ENCODE data around the gene PSTPIP2. TPM values are rescaled to one million over a fixed set of nuclear protein-coding genes. Genes with fewer than 3 reads are reported as not detected.
"Not testable (repeated sequence)": the region's sequence is repeated elsewhere in the genome, so short reads cannot be mapped to it uniquely, and the experiment has no call there.

The PSTPIP2 gene
- total RNA-seq, 1 donor from 2014 or later: 7.9 TPM

DNA sequence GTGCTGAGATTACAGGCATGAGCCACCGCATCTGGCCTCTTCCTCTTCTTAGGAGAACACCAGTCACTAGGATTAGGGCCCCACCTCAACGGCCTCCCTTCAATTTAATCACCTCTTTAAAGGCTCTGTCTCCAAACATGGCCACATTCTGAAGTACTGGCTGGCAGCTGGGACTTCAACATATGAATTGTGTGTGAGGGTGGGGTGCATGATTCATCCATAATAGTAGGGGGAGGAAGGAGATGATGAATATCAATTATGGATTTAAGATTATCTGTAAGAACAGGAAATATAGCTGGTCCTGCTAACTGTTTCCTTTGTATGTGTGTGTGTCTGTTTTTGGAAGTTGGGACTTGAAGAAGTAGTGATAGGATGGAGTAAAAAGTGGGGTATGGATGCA is 90.2 kb downstream of the PSTPIP2 start:
- no peak for DNase-seq

DNA sequence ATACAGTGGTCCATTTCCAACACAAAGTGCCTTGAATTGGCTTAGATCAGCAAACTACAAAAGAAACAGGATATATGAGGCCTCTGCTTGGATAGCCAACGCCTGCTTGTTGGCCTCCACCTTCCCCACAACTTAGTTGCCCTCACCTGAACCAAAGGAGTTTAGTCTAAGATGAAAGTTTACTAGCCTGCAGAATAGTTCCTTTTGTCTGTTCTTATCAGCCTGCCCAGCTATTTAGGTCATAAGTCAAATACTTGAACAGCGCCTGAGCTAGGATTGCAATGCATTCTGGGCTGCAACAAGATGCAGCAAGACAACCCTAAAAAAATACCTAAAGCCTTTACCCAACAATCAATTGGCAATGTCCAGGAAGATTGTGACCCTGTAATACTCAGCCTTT is 91.8 kb downstream of the PSTPIP2 start:
- no peak for DNase-seq

DNA sequence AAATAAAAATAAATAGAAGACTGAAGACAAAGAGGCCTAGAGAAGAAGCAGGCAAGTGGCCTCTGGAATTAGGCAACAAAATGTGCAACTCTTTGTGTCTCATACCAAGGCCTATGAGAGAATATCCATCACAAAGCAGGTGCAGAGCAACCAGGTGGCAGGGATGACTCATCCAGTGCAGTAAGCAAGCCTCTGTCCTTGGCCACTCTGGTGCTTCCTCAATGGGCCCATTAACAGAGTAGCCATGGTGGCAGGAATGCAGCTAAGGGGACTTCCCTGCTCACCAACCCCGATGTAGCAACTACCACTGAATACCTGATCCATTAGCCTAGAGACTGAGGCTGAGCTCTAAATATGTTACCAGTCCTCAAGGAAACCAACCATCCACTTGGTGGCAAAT is 94.0 kb downstream of the PSTPIP2 start:
- DNase-seq: no peak

DNA sequence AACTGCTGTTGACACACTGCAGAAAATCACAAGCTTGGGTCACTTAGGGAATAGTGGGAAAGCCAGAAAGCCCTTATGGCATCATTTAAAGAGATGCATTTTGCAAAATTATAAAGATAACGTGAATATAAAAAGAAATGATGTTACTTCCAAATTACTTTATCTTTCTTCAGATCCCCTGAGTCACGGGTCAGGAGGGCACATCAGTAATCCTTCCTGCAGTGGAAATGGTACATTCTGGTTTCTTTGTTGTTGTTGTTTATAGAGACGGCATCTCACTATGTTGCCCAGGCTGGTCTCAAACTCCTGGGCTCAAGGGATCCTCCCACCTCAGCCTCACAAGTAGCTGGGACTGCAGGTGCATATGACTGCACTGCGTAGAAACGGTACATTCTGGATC is 95.1 kb downstream of the PSTPIP2 start:
- DNase-seq: no peak

DNA sequence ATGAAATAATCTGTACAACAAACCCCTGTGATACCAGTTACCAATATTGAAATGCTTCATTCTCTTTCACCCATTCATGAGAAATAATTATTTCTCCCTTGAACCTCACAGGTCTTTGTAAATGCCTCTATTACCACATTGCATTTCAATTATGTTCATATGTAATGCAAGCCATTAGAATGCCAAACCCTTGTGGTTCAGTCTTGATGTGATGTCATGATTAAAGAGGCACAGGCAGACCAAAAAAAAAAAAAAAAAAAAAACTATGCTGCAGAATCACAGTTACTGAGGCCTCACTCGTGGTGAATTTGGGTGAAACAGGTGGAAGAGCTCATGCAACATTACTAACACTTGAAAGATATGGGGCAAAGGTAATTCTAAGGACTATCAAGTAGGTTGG is 95.5 kb downstream of the PSTPIP2 start:
- DNase-seq: no peak

DNA sequence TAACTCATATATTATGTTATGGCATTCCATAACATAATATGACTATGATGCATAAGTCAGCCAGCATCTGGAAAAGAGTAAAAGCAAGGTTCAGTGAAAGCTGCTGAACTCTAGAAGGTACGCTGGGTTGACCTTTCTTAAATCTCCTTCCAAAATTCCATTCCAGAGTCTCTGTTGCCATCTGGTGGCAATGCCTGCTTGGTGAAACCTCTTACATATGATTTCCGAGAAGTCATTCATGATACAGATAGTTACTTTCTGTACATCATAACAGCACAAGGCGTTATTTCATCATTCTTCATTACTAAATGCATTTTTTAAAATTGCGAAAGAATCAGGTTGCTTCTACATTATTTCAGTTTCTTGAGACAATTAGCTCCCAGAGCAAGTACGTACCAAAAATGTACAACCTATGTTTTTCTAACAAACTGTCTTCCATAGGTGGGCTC is 97.9 kb downstream of the PSTPIP2 start:
- DNase-seq: peak; percentile 34

DNA sequence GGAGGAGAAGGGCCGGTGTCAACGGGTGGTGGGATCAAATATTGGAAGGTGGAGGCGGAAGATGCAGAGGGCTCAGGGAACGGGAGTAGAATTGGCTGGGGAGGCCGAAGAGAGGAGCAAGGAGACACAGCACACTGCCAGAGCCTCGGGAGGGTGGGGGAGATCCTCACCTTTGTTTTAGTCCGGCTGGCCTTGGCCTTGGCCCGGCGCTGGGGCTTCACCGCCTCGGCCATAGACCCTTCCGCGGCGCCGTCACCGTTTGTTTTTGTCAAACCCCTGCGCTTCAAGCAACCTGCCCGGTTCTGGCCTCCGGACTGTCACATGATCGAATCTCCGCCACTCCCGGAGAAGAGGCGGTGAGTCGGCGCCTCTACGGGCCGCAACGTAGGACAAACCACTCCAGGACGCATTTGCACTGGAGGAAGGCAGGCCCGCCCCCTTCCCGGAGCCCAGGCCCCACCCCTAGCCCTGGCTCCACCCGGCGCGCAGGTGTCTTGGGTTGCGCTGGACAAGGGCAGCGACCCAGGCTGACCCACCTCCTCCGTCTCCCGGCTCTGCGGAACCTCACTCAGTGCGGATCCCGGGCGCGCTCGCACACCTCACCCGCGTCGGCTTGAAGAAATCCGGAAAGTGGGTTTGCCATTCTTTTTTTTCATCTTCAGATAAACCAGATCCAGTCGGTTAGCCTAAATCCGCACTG is 104.9 kb downstream of the PSTPIP2 start, which contains the start of gene EPG5:
TSS of gene EPG5 (minus strand) at position 323 of the 700 bp plus-strand sequence. CDS start at position 233, 90 bp downstream.
- DNase-seq: peak; percentile 85

DNA sequence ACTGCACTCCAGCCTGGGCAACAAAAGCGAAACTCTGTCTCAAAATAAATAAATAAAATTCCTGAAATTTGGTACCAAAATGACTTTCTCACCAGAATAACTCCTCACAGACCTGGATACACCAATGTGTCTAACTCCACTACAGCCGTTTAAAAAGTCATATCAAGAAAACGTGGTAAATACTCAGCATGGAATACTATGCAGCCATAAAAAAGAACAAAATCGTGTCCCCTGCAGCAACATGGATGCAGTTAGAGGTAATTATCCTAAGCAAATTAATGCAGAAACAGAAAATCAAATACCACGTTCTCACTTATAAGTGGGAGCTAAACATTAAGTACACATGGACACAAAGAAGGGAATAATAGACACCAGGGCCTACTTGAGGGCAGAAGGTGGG is 107.1 kb downstream of the PSTPIP2 start:
- not testable (repeated sequence) for DNase-seq

DNA sequence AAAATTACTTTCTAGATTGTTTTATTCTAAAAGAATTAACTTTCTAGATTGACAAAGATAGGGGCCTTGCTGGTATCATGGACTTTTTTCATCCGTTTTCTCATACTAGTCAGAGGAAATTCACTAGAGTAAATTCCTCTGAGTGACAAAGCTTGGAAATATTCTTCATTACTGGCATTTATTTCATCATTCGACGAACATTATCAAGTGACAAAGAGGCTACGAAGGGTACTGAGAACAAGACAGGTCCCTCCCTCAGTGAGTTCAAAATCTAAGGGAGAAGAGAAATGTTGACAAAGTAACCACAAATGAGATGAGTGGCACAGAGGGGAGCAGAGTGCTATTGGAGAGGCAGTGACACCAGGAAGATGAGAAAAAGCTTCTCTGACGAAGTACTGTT is 109.2 kb downstream of the PSTPIP2 start:
- no peak for DNase-seq

DNA sequence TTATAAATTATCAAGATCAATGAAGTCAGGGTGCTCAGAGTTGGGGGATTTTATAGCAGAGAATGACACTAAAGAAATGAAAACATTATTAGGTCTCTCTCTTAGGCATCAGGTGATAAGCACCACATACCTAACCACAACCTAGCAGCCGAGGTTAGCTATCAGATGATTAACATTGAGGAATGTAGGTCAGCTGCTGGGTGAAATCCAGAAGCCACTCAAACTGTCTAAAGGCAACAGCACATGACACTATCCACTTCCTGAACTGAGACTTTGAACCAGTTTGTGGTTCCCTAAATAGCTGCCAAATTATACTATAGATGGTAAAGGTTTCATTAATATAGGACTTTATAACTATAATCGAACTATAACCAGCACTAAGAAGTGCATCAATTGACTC is 109.6 kb downstream of the PSTPIP2 start:
- DNase-seq: no peak

DNA sequence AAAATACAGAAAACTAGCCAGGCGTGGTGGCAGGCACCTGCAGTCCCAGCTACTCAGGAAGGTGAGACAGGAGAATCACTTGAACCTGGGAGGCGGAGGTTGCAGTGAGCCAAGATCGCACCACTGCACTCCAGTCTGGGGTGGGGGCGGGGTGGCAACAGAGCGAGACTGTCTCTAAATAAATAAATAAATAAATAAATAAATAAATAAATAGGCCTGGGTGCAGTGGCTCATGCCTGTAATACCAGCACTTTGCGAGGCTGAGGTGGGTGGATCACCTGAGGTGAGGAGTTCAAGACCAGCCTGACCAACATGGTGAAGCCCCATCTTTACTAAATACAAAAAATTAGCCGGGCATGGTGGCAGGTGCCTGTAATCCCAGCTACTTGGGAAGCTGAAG is 112.6 kb downstream of the PSTPIP2 start:
- DNase-seq: not testable (repeated sequence)

DNA sequence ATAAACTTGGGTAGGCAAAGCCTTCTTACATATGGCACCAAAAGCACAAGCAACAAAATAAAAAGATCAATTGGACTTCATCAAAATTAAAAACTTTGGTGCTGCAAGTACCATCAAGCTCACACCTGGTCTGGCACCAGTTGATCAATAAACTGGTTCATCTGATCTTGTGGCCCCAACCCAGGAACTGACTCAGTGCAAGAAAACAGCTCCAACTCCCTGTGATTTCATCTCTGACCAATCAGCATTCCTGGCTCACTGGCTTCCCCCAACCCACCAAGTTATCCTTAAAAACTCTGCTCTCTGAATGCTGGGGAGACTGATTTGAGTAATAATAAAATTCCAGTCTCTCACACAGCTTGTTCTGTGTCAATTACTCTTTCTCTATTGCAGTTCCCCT is 113.3 kb downstream of the PSTPIP2 start:
- no peak for DNase-seq

DNA sequence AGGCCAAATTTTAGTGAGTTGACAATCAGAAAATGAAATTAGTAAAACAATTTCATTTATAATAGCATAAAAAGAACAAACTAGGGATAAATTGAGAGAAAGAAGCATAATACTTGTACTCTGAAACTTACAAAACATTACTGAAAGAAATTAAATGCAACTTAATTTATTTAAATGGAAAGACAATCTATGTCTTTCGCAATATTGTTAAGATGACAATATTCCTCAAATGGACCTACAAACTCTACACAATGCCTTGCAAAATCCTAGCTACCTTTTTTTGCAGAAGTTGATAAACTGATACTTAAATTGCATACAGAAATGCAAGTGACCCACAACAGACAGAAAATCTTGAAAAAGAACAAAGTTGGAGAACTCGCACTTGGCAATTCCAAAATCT is 114.0 kb downstream of the PSTPIP2 start:
- DNase-seq: no peak

DNA sequence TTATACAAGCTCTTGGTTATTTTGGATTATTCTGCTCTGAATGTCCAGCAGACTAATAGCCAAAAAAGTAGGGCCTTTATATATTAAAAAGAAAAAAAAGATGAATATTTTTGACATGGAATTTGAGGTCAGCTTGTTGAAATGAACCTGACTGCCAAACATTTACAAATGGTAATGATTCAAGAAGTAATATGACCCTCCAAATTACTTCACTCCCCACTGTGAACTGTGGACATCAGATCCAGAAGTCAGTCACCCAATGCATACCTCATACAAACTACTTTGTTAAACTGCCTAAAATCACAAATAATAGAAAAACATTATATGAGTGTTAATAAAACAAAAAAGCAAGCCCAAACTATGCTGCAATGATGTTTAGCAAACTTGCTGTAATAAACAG is 115.0 kb downstream of the PSTPIP2 start:
- DNase-seq: no peak

DNA sequence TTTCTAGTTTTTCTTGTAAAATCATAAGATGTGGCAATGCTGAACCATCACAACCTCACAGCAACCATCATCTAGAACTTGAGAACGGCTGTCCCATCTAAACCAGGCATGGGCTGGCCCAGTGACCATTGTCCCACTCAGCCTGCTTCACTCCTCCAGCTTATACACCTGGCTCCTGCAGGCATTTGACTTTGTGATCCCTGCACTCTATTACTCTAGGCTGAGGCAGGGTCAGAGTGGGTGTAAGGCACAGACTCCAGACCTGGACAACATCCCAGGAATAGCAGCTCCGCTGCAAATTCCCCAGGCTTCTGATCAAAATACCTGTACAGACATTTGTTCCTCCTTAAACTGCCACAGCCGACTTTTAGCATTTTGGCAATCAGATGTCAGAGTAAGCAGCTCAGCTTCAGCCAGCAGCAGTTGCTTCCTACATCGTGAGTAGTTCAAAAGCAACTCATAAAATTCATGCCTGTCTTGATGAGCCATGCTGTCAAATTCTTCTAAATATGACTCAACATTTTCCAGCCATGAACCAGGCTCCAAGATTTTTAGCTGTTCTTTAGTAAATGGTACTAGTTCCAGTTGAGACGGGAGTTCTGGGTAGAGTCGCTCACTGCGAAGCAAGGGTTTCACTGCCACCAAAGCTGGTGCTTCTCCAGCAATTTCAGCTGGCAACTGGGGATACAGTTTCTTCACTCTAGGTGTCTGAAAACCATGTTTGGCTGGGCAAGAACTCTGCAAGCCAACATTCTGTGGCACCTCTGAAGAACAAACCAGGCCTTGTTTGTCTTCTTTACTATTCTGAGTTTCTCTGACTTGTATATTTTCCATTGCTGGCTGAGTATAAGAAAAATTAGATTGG is 117.8 kb downstream of the PSTPIP2 start:
- no peak for DNase-seq

DNA sequence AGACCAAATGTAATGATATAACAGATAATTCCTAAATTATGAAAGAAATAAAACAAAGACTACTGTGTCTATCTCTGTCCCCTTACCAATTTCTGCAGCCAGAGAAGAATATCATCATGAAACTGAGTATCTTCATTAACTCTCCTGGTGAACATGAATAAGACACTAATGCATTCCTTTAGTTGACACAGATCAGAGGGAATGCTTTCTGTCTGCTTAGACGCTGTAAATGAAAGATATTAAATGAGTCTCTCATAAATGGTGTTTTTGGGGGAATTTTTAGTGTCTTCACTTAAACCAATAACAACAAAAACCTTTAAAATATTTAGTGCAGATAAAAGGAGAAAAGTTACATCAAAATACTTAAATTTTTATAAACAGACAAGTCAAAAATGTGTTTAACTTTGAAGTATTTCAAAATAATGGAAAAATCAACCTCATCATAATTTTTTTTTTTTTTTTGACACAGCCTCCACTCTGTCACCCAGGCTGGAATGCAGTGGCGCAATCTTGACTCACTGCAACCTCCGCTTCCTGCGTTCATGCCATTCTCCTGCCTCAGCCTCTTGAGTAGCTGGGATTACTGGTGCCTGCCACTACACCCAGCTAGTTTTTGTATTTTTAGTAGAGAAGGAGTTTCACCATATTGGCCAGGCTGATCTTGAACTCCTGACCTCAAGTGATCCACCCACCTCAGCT is 120.9 kb downstream of the PSTPIP2 start:
- no peak for DNase-seq

DNA sequence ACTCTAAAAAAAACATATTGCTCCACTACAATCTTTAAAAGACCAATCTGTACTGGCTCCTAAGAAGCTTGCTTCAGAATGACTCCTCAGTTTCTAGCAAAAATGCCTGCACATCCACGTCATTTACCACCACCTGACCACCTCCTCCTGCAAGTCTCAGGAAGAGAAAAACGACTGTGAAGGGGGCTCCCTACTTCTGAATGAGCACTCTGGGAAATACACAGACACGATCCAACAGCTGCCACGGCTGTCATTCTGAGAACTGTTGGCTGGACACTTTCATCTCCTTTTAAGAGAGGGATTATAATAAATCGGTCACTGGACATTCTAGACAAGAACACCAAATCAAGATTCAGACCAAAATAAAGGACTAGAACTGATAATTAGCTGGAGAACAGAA is 126.4 kb downstream of the PSTPIP2 start:
- no peak for DNase-seq

DNA sequence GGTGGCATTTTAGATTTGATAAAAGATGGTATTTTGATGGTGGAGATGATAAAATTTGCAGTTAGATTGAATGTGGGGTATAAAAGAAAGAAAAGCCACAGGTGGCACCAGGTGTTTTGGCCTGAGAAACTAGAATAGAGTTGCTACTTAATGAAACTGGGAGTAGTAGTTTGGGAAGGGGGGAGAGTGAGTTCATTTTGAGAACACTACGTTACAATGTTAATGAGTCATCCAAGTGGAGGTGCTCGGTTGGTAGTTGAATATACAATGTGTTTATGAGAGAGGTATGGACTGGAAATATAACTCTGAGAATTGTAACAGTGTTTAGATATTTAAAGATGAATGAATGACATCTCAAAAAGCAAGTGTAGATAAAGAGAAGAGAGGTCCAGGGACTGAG is 131.3 kb downstream of the PSTPIP2 start:
- DNase-seq: no peak

DNA sequence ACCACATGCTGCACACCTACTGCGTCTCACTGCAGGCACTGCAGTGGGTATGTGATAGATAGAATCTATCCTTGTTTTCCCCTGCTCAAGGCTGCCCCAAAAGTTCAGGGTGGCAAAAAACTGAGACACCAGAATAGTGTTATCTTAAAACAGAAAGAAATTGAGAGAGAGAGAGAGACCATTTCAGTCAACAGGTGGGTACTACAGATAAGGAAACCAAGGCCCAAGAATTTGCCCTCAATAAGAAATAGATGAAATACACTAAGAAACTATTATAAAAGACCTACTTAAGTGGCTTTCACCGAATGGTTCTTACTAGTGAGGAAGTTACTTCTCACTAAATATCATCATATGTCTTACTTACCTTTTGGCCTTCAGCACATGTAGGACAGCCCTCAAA is 132.8 kb downstream of the PSTPIP2 start:
- no peak for DNase-seq

DNA sequence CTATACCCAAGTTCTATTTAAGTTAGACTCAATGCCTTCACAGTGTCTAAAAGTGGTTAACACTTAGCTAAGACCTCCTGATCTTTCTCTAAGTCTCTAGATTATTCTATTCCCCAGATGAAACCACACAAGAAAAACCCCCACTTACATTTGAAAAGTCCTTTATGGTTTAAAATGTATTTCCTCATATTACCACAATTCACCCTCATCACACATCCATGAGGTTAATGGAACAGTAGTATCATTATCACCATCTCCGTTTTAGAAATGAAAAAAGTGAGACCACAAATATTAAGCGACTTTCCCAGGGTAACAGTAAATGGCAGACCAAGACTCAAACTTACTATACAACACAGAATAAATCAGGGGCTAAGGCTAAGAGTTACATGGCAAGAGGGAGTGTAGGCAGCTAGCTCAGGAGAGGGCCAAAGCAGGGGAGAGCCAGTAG is 133.5 kb downstream of the PSTPIP2 start:
- DNase-seq: no peak

DNA sequence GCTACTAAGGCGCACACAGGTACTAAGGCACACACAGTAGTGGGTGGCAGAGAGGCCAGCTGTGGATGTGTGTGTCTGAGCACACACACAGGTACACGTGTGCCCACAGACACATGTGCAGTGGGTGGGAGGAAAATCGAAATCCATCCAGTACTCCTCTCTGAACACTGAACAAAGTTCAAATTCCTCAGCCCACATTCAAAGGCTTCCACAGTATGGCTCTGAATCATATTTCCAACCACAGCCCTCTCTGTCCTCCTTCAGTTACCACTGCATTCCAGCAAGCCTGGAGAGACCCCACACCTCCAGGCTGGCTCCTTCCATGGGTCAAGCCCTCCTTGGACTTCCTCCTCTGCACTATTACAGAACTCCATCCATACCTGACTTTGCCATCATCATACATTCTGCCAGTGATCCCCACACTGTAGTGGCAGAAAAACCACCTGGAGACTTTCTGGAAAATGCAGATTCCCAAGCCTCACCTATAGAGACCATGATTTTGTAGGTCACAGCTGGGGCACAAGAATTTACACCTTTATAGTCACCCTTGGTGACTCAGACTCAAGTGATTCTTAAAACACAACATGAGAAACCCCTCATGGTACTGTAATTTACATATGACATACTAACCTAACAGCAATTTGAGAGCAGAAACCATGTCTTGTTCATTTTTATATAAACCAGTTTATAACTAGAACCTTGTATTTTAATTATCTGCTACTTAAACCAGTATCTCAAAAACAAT is 136.3 kb downstream of the PSTPIP2 start:
- DNase-seq: no peak
